Left ventricle myocardium inferior (tissue), 1 donor: ENCODE measurements around the gene TMEM245. TPM values are rescaled to one million over a fixed set of nuclear protein-coding genes. Genes with fewer than 3 reads are reported as not detected.

Experiments
- DNase-seq: peaks from one replicate; pipeline ENCODE4 v3.0.0-alpha.2; 2020
- H3K27ac ChIP-seq: fragments of 200-600 bp; replicated peaks from 2 replicates; pipeline ENCODE4 v1.8.0; 2021
- H3K27me3 ChIP-seq: fragments of 200-600 bp; 2 replicates; pipeline ENCODE4 v1.8.0; 2021; ENCODE audit warnings: low read depth
- H3K36me3 ChIP-seq: fragments of 200-600 bp; 2 replicates; pipeline ENCODE4 v1.8.0; 2021
- H3K4me1 ChIP-seq: fragments of 200-600 bp; 2 replicates; pipeline ENCODE4 v1.8.0; 2021
- H3K4me3 ChIP-seq: fragments of 200-600 bp; 2 replicates; pipeline ENCODE4 v1.8.0; 2021; ENCODE audit warnings: mild to moderate bottlenecking, moderate library complexity
- H3K9me3 ChIP-seq: fragments of 200-600 bp; replicated peaks from 2 replicates; pipeline ENCODE4 v1.8.0; 2021
- CTCF ChIP-seq: fragments of 200-600 bp; IDR thresholded peaks from 2 replicates; pipeline ENCODE4 v1.8.0; 2021; ENCODE audit warnings: antibody characterized with exemption, mild to moderate bottlenecking, borderline replicate concordance
- intact Hi-C: fragments of 100-400 bp; cut with micrococcal nuclease; formaldehyde crosslinking; loops from one replicate; pipeline ENCODE4 v1.11.0; 2022
- long read RNA-seq: library from polyadenylated mRNA; unstranded; transcript quantifications from one replicate; pipeline ENCODE4 v2.0.0, GENCODE V29; 2021
- total RNA-seq: library from RNA; stranded (reverse); fragmentation: NEBNext Ultra II Directional; extraction: Animal tissue kit (Norgen Biotek cat#: 25700); gene quantifications from one replicate; pipeline ENCODE4 v1.2.1, GENCODE V29; 2021
- donor health status: DM: no; HTN: yes; CAD: no; lungs with severe emphysema.

TMEM245 gene
- total RNA-seq, result 97.4 TPM
- long read RNA-seq, full-length matches to known transcripts, result 39 of 294 reads
- long read RNA-seq, partial matches to known transcripts, result 33 of 294 reads
- long read RNA-seq, other reads (novel, unspliced or antisense), result 222 of 294 reads

- intact Hi-C loops, result no loop called here
Observed at GRCh38 chr9:109119439-109120203, at the start of gene TMEM245. Gene TMEM245, minus strand, starts transcription at chr9:109119947. Its CDS starts 34 bp downstream, at chr9:109119913.

GRCh38 chr9:109168170-109168569, 48.4 kb upstream of the TMEM245 start:
- H3K36me3 ChIP-seq, result no peaks in the 10 kb centered on the region
- H3K27ac ChIP-seq, result no peak overlapping the region
- no peak overlapping the region for H3K4me3 ChIP-seq
- no peaks in the 10 kb centered on the region for H3K4me1 ChIP-seq
- no peak for DNase-seq
- no peak for TF ChIP-seq CTCF
- intact Hi-C loops, result no loop called here
- H3K9me3 ChIP-seq, result peaks cover 10% of the 10 kb centered on the region
- peaks cover 50% of the 10 kb centered on the region for H3K27me3 ChIP-seq

More at GRCh38 chr9:109119439-109120203, at the start of gene TMEM245:
- peak within 1 kb of the TSS; percentile 98 for H3K27ac ChIP-seq
- no peaks in the 10 kb centered on the region for H3K9me3 ChIP-seq
- H3K27me3 ChIP-seq, result no peaks in the 10 kb centered on the region
- no peaks in the 10 kb centered on the region for H3K36me3 ChIP-seq
- DNase-seq, result peak; percentile 97
- peaks cover 55% of the 10 kb centered on the region for H3K4me1 ChIP-seq
- TF ChIP-seq CTCF, result no peak
- peak within 1 kb of the TSS; percentile 91 for H3K4me3 ChIP-seq

- H3K27ac ChIP-seq, result no peak overlapping the region
- DNase-seq, result no peak
- H3K9me3 ChIP-seq, result peaks cover 10% of the 10 kb centered on the region
- intact Hi-C loops, result no loop called here
- no peaks in the 10 kb centered on the region for H3K36me3 ChIP-seq
- no peaks in the 10 kb centered on the region for H3K4me1 ChIP-seq
- H3K27me3 ChIP-seq, result peaks cover 50% of the 10 kb centered on the region
- no peak overlapping the region for H3K4me3 ChIP-seq
- TF ChIP-seq CTCF, result no peak
Observed at GRCh38 chr9:109167716-109168115, 48.0 kb upstream of the TMEM245 start.

- no peak for TF ChIP-seq CTCF
- Histone ChIP-seq H3K9me3 (peaks cover 10% of the 10 kb centered on the region), H3K27ac (no peak within 1 kb of the TSS), H3K36me3 (no peaks in the 10 kb centered on the region), H3K27me3 (peaks cover 50% of the 10 kb centered on the region), H3K4me1 (no peaks in the 10 kb centered on the region), H3K4me3 (peak within 1 kb of the TSS; percentile 47)
- intact Hi-C loops, result no loop called here
- no peak for DNase-seq
Observed at GRCh38 chr9:109166771-109167601, 47.2 kb upstream of the TMEM245 start, which contains the start of gene FRRS1L. Gene FRRS1L, minus strand, starts transcription at chr9:109167249. Its CDS starts 111 bp downstream, at chr9:109167138.

- TF ChIP-seq CTCF, result no peak
- Histone ChIP-seq H3K9me3 (peaks cover 10% of the 10 kb centered on the region), H3K27ac (no peak overlapping the region), H3K4me1 (no peaks in the 10 kb centered on the region), H3K4me3 (peak overlapping the region; percentile 47), H3K27me3 (peaks cover 50% of the 10 kb centered on the region), H3K36me3 (no peaks in the 10 kb centered on the region)
- intact Hi-C loops, result no loop called here
- no peak for DNase-seq
Observed at GRCh38 chr9:109166171-109166770, 46.5 kb upstream of the TMEM245 start.
